ENCODE measurements around the gene SORBS1.

DNA sequence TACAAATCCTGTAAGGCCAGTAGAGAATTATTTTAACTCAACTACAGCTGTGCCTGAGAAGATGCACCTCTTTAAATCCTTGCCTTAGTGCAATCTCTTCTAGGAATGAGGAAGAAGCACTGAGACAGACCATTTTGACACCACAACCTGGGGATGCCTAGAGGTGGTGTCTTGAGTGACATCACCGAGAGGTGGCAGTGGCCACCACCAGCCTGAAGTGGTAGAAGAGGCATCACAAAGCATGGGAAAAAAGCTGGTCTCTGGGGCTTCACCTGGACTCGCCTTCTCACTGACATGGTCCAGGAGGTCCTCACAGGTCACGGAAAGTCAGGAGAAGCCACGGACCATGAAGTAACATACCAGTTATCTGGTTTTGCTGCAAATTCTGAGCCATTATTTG lies 171.2 kb downstream of the SORBS1 start:
- TF ChIP-seq POLR2A (IDR thresholded peaks at IDR 0.05) = no peak
- TF ChIP-seq, protein P1, sequence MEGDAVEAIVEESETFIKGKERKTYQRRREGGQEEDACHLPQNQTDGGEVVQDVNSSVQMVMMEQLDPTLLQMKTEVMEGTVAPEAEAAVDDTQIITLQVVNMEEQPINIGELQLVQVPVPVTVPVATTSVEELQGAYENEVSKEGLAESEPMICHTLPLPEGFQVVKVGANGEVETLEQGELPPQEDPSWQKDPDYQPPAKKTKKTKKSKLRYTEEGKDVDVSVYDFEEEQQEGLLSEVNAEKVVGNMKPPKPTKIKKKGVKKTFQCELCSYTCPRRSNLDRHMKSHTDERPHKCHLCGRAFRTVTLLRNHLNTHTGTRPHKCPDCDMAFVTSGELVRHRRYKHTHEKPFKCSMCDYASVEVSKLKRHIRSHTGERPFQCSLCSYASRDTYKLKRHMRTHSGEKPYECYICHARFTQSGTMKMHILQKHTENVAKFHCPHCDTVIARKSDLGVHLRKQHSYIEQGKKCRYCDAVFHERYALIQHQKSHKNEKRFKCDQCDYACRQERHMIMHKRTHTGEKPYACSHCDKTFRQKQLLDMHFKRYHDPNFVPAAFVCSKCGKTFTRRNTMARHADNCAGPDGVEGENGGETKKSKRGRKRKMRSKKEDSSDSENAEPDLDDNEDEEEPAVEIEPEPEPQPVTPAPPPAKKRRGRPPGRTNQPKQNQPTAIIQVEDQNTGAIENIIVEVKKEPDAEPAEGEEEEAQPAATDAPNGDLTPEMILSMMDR (IDR thresholded peaks at IDR 0.05) = no peak
- no peak for TF ChIP-seq POLR2AphosphoS5 (IDR thresholded peaks at IDR 0.05)

All from suprapubic skin (tissue), 4 donors.